Measurements from ENCODE around the gene NAA16.

The NAA16 gene

GRCh38 chr13:41310963-41311405 lies at the start of gene NAA16:
TSS of gene NAA16 (plus strand) at chr13:41311267. CDS start at chr13:41311529, 262 bp downstream.
- DNase-seq (ENCODE audit: extremely low read depth, low read depth), result peak; percentile 61
- TF ChIP-seq CTCF (IDR thresholded peaks at IDR 0.05; ENCODE audit: low read depth, low read length, missing control alignments), result no peak
- peak within 1 kb of the TSS; percentile 94 for H3K4me3 ChIP-seq (replicated peaks; ENCODE audit: low read depth, low read length)

GRCh38 chr13:41263261-41263971 lies 47.7 kb upstream of the NAA16 start, which contains the start of gene MTRF1:
TSS of gene MTRF1 (minus strand) at chr13:41263576. CDS start at chr13:41260907, 2,669 bp downstream.
- TF ChIP-seq CTCF (IDR thresholded peaks at IDR 0.05; ENCODE audit: low read depth, low read length, missing control alignments), result no peak
- DNase-seq (ENCODE audit: extremely low read depth, low read depth), result peak; percentile 49
- peak within 1 kb of the TSS; percentile 81 for H3K4me3 ChIP-seq (replicated peaks; ENCODE audit: low read depth, low read length)

- no peak for TF ChIP-seq CTCF (IDR thresholded peaks at IDR 0.05; ENCODE audit: low read depth, low read length, missing control alignments)
- DNase-seq (ENCODE audit: extremely low read depth, low read depth), result no peak
- H3K4me3 ChIP-seq (replicated peaks; ENCODE audit: low read depth, low read length), result no peak overlapping the region
Measured at GRCh38 chr13:41267106-41267505, 44.0 kb upstream of the NAA16 start.

- H3K4me3 ChIP-seq (replicated peaks; ENCODE audit: low read depth, low read length), result no peak overlapping the region
- no peak for TF ChIP-seq CTCF (IDR thresholded peaks at IDR 0.05; ENCODE audit: low read depth, low read length, missing control alignments)
- DNase-seq (ENCODE audit: extremely low read depth, low read depth), result peak; percentile 22
Measured at GRCh38 chr13:41268764-41269163, 42.3 kb upstream of the NAA16 start.

GRCh38 chr13:41271456-41272285 lies 39.4 kb upstream of the NAA16 start:
- DNase-seq (ENCODE audit: extremely low read depth, low read depth), result no peak
- TF ChIP-seq CTCF (IDR thresholded peaks at IDR 0.05; ENCODE audit: low read depth, low read length, missing control alignments), result no peak
- no peak overlapping the region for H3K4me3 ChIP-seq (replicated peaks; ENCODE audit: low read depth, low read length)

GRCh38 chr13:41273831-41274441 lies 37.1 kb upstream of the NAA16 start:
- H3K4me3 ChIP-seq (replicated peaks; ENCODE audit: low read depth, low read length), result no peak overlapping the region
- TF ChIP-seq CTCF (IDR thresholded peaks at IDR 0.05; ENCODE audit: low read depth, low read length, missing control alignments), result no peak
- DNase-seq (ENCODE audit: extremely low read depth, low read depth), result no peak
